ENCODE measurements around the gene ECM1.

GRCh38 chr1:150479370-150479769, 28.5 kb upstream of the ECM1 start:
- TF ChIP-seq FOXA1 (IDR thresholded peaks at IDR 0.05) (no peak), ARNT (IDR thresholded peaks at IDR 0.05) (no peak), FOXM1 (IDR thresholded peaks at IDR 0.05; ENCODE audit: borderline replicate concordance) (no peak), SP1 (IDR thresholded peaks at IDR 0.05) (no peak)
